ENCODE results near the gene FOXJ3.

- TF ChIP-seq CTCF (IDR thresholded peaks at IDR 0.05) (peak in 1 of 6 experiments; percentile 3), POLR2A (IDR thresholded peaks at IDR 0.05) (no peak)
Measured at GRCh38 chr1:42152119-42152518, 182.9 kb downstream of the FOXJ3 start.
